Neutrophil (primary cell): ENCODE data around the gene MLXIP.

Experiments
- H3K27ac ChIP-seq: fragments of 200-600 bp; sonication (generic); 2 replicates; pipeline ENCODE4 v1.5.1; 2016; ENCODE audit warnings: mild to moderate bottlenecking, moderate library complexity
- H3K27me3 ChIP-seq: fragments of 200-600 bp; sonication (generic); 2 replicates; pipeline ENCODE4 v1.6.0; 2016; ENCODE audit warnings: mild to moderate bottlenecking
- H3K36me3 ChIP-seq: fragments of 200-600 bp; sonication (generic); 2 replicates; pipeline ENCODE4 v1.5.1; 2017
- H3K4me1 ChIP-seq, 2 experiments: fragments of 200-600 bp in 1 of 2; sonication (generic) in 1 of 2; 1 replicate in 1 of 2; 2 replicates in 1 of 2; pipeline versions ENCODE4 v1.5.1 to v1.6.1; 2013 to 2016; ENCODE audit warnings: low read depth in 1 of 2, low read length in 1 of 2, mild to moderate bottlenecking in 1 of 2, moderate library complexity in 1 of 2; ENCODE audit not compliant: control insufficient read depth in 1 of 2, insufficient read depth in 1 of 2
- H3K4me3 ChIP-seq, 2 experiments: fragments of 200-600 bp in 1 of 2; sonication (generic) in 1 of 2; 1 replicate in 1 of 2; 2 replicates in 1 of 2; pipeline ENCODE4 v1.5.1; 2013 to 2016; ENCODE audit warnings: low read depth in 1 of 2, low read length in 1 of 2, mild to moderate bottlenecking in 1 of 2, moderate library complexity in 1 of 2
- H3K9me3 ChIP-seq: fragments of 200-600 bp; sonication (generic); 2 replicates; pipeline ENCODE4 v1.5.1; 2016
- TF ChIP-seq, protein P1 (sequence below): fragments of 200-600 bp; sonication (generic); IDR thresholded peaks from 2 replicates; pipeline ENCODE4 v1.5.1; 2016; ENCODE audit warnings: antibody characterized with exemption

The MLXIP gene

DNA sequence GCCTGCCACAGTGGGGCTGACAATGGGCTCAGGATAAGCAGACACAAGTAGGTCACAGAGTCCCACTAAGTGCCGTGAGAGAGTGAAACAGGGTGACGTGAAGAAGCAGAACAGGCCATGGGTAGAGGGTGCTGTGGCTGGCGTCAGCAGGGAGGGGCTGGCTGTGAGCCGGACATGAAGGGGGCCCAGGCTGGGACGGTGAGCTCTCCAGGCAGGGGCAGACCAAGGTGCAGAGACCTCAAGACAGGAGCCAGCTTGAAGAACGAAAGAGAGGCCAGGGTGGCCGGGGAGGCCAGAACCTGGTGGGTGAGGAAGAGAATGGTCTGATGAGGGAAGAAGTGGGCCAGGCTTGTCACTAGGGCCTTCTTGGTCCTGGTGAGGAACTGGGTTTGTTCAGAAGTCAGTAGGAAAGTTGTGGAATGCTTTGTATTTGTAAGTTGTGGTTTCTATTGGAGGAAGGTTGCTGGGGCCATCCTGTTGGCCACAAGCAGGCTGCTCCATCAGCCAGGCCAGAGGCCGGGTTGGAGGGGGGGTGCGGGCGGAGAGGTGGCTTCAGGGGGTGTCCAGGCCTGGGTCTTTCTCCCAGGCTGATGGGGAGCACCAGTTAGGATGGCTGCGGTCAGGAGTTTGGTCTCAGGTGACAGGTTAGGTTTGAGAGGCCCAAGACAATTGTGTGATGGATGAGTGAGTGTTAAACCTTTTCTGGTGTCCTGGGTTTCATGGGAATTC is 21.4 kb upstream of the MLXIP start:
- H3K36me3 ChIP-seq: no peaks in the 10 kb centered on the region
- TF ChIP-seq, protein P1, sequence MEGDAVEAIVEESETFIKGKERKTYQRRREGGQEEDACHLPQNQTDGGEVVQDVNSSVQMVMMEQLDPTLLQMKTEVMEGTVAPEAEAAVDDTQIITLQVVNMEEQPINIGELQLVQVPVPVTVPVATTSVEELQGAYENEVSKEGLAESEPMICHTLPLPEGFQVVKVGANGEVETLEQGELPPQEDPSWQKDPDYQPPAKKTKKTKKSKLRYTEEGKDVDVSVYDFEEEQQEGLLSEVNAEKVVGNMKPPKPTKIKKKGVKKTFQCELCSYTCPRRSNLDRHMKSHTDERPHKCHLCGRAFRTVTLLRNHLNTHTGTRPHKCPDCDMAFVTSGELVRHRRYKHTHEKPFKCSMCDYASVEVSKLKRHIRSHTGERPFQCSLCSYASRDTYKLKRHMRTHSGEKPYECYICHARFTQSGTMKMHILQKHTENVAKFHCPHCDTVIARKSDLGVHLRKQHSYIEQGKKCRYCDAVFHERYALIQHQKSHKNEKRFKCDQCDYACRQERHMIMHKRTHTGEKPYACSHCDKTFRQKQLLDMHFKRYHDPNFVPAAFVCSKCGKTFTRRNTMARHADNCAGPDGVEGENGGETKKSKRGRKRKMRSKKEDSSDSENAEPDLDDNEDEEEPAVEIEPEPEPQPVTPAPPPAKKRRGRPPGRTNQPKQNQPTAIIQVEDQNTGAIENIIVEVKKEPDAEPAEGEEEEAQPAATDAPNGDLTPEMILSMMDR: no peak
- no peak overlapping the region for H3K27ac ChIP-seq
- no peak overlapping the region for H3K4me3 ChIP-seq
- H3K27me3 ChIP-seq: no peaks in the 10 kb centered on the region
- no peaks in the 10 kb centered on the region for H3K9me3 ChIP-seq
- no peaks in the 10 kb centered on the region for H3K4me1 ChIP-seq

DNA sequence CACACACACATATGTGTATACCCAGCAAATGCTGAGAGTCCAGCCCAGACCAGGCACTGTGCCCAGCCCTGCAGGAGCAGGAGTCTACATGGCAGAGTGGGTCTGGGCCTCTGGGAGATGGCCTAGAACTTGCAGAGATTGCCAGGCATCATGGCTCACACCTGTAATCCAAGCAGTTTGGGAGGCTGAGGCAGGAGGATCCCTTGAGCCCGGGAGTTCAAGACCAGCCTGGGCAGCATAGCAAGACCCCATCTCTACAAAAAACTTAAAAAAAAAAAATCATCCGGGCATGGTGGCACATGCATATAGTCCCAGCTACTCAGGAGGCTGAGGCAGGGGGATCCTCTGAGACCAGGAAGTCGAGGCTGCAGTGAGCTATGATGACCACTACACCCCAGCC is 20.8 kb upstream of the MLXIP start:
- no peak overlapping the region for H3K27ac ChIP-seq
- H3K9me3 ChIP-seq: no peaks in the 10 kb centered on the region
- no peaks in the 10 kb centered on the region for H3K36me3 ChIP-seq
- TF ChIP-seq, protein P1: no peak
- H3K27me3 ChIP-seq: no peaks in the 10 kb centered on the region
- H3K4me3 ChIP-seq: no peak overlapping the region
- peaks cover 0 to under 1% of the 10 kb centered on the region in 2 experiments for H3K4me1 ChIP-seq

DNA sequence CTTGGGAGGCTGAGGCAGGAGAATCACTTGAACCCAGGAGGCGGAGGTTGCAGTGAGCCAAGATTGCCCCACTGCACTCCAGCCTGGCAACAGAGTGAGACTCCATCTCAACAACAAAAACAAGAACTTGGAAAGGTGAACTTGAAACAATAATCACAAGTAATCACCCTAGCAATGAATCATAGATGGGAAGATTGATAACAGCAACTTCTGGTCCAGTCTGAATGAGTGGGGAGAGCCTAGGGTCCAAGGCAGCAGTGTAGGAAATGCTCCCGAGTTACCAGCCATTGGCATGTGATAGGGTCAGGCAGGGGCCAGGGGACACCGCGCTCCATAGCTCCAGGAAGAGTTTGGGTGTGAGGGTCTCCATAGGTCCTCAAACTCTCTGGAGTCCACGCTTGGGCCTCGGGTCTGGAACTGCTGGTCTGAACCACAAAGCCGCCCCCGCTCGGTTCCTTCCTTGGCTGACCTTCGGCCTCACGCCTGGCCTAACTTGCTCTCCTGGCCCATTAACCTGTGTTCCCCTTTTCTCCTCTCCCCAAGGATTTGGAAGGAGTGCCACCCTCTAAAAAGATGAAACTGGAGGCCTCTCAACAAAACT is 19.9 kb upstream of the MLXIP start:
- peaks cover 5 to 8% of the 10 kb centered on the region in 2 experiments for H3K4me1 ChIP-seq
- H3K27me3 ChIP-seq: no peaks in the 10 kb centered on the region
- no peak overlapping the region for H3K4me3 ChIP-seq
- H3K9me3 ChIP-seq: no peaks in the 10 kb centered on the region
- TF ChIP-seq, protein P1: no peak
- H3K36me3 ChIP-seq: no peaks in the 10 kb centered on the region
- H3K27ac ChIP-seq: no peak overlapping the region

DNA sequence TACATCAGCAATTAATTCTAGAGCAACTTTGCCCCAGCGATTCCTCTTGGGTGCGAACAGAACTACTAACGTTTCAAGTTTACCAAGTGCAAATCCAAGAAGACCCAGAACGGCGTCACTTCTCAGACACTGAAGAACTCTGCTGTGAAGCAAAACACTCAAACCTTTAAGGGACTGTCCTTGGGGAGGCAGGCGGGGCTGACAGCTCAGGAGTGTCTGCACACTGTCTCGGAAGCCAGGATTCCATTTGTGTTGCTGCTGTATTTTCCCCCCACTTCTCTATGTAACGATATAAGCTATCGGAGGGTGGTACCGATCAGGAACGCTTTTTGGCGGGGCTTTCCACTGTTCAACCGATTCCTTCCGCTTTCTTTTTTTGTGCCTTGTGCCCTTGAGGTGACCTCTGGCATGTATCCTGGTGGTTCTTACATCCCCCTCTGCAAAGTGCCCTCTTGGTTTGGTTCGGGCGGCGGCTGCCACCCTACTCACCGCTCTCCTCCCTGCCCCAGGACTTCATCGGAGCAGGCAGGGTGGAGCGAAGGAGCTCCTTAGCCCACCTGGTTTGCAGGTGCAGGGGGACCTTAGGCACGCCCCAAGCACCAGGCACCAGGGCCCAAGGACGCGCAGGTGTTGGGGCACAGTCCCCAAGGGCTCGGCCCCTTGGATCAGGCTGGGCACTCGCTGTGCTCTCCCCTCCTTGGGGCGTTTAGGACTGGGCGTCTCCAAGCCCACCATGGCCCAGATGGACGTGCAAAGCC is 19.2 kb upstream of the MLXIP start:
- Histone ChIP-seq H3K27me3 (no peaks in the 10 kb centered on the region), H3K36me3 (no peaks in the 10 kb centered on the region), H3K9me3 (no peaks in the 10 kb centered on the region), H3K27ac (no peak overlapping the region), H3K4me1 (peaks cover 5 to 8% of the 10 kb centered on the region in 2 experiments), H3K4me3 (no peak overlapping the region)
- TF ChIP-seq, protein P1: no peak

DNA sequence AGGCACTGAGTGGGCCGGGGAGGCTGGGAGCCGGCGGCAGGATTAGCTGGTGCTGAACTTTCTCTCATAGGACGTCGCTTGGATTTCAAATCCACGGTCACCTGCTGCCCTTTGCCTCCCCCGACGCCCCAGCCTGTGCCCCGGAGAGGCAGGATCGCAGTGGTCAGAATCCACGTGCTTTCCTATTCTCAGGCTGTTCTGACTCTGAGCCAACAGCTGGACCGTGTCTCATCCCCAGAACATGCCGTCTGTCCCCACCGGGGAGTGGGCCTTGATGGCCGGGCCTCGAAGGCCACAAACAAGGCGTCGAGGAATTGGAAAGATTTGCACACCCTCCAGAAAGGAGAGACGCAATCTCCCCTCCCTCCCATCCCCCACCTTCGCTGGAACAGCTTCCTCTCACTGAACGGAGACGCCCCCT is 18.5 kb upstream of the MLXIP start:
- Histone ChIP-seq H3K27ac (no peak overlapping the region), H3K36me3 (no peaks in the 10 kb centered on the region), H3K4me1 (peaks cover 5 to 8% of the 10 kb centered on the region in 2 experiments), H3K9me3 (no peaks in the 10 kb centered on the region), H3K27me3 (no peaks in the 10 kb centered on the region), H3K4me3 (no peak overlapping the region)
- TF ChIP-seq, protein P1: no peak
